ENCODE results near the gene RAB9B.

RAB9B gene, protein sequence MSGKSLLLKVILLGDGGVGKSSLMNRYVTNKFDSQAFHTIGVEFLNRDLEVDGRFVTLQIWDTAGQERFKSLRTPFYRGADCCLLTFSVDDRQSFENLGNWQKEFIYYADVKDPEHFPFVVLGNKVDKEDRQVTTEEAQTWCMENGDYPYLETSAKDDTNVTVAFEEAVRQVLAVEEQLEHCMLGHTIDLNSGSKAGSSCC

DNA sequence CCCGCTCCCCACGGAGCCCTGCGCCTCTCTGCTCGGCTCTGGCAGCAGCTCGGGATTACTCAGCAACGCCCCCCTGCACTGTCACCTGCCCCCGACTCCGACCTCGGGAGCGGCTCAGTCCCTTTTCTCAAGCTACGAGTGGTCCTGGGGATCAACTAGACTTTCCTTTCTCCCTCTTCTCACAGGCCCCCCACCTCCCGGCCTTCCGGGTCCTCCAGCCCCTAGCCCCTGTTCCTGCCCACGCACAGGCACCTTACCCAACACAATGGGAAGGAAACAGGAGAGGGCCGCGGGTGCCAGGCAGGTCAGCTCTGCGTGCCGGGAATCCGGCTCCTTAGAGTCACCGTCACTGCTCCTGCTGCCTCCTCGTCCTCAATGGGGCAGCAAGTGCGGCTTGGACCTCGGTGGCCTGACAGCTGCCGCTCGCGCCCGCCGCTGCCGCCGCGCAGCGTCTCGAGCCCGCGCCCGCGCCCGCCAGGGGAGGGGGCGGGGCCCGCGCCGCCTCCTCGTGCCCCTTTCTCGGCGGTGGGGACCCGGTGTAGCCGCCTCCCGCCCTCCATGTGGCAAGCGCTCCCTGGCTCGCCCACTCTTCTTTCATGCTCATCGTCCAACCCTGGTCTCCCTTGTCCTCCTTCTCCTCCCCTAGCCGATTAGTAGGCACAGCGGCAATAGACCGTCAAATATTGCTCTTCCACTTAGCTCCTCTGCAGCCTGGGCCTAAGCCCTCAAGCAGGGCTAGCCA lies at the start of gene RAB9B:
Gene RAB9B (minus strand): TSS at position 455 of the 742 bp plus-strand sequence. CDS start 6,473 bp downstream, outside the sequence.
- DNase-seq (ENCODE audit: low spot score): peak; percentile 66
- TF ChIP-seq, protein P1, sequence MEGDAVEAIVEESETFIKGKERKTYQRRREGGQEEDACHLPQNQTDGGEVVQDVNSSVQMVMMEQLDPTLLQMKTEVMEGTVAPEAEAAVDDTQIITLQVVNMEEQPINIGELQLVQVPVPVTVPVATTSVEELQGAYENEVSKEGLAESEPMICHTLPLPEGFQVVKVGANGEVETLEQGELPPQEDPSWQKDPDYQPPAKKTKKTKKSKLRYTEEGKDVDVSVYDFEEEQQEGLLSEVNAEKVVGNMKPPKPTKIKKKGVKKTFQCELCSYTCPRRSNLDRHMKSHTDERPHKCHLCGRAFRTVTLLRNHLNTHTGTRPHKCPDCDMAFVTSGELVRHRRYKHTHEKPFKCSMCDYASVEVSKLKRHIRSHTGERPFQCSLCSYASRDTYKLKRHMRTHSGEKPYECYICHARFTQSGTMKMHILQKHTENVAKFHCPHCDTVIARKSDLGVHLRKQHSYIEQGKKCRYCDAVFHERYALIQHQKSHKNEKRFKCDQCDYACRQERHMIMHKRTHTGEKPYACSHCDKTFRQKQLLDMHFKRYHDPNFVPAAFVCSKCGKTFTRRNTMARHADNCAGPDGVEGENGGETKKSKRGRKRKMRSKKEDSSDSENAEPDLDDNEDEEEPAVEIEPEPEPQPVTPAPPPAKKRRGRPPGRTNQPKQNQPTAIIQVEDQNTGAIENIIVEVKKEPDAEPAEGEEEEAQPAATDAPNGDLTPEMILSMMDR (IDR thresholded peaks at IDR 0.05; ENCODE audit: borderline replicate concordance, control extremely low read depth, extremely low read depth, insufficient read depth, missing control alignments): no peak
- in situ Hi-C loops (cut with MboI; ENCODE audit: low sequenced_read_pairs, unreplicated experiment): loop anchor here (25.0 kb wide), 1 partner anchor 280 kb away; the partner anchor contains the start of gene ZCCHC18

DNA sequence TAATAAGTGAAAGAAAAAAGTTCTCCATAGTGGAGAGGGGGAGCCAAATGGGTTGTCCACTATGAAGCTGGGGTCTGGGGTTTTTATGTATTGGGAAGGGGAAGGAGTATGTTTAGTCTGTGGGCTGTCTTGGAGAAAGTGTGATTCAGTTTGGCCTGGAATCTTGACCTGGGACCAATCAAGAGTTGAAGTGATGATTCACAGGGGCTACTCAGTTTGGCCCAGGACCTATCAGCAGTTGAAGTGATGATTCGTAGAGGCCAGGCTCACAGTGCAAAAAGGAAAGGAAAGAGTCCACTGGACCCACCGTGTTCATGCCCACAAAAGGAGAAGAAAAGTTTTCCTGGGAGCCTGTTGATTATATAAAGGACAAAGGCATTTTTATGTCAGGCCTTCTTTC lies 47.3 kb upstream of the RAB9B start:
- no peak for DNase-seq (ENCODE audit: low spot score)
- in situ Hi-C loops (cut with MboI; ENCODE audit: low sequenced_read_pairs, unreplicated experiment): no loop called here
- TF ChIP-seq, protein P1 (IDR thresholded peaks at IDR 0.05; ENCODE audit: borderline replicate concordance, control extremely low read depth, extremely low read depth, insufficient read depth, missing control alignments): no peak

DNA sequence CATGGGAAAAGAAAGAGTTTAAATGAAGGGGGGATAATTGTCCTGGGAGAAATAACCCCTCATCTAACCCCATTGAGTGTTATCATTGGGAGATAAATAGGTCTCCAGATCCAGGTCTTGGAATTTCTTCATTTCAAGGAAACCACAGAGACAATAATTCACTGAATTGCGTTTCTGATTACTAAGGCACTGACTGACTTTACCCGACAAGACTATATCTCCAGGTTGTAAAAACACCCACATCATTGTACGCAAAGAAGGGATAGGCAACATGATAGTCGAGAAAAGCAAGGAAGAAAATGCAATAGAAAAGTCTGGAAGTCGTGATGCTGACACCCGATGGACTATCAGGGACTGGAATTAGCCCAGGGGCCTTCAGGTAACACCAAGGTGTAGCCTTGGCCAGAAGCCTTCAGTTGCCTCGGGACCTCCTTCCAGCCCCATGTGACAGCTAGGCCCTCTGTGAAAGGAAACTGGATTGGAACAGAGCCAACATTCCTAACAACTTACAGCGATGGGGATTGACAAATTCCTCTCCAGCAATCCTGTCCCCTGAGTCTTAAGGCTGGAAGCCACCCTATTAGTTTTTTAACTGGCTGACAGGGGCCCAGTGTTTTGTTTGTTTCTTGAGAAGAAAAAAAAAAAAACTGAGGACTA lies 46.5 kb upstream of the RAB9B start:
- in situ Hi-C loops (cut with MboI; ENCODE audit: low sequenced_read_pairs, unreplicated experiment): no loop called here
- no peak for DNase-seq (ENCODE audit: low spot score)
- TF ChIP-seq, protein P1 (IDR thresholded peaks at IDR 0.05; ENCODE audit: borderline replicate concordance, control extremely low read depth, extremely low read depth, insufficient read depth, missing control alignments): no peak

DNA sequence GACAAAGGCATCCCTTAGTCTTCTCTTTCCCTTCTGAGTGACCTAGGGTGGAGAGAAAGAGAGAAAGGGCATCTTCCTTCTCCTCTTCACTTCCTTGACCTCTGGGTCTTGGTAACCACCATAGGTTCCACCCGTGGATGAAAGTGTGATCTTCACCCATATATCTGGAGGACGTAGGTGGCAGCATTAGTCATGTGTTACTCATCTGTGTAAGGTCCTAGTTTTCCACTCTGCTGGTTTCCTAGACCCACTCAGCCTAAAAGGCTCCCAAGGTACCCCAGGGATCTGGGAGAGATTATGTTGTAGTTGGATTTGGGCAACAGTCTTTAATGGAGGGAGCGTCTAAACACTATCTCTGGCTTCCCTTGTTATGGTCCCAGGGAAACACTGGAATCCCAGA lies 45.5 kb upstream of the RAB9B start:
- TF ChIP-seq, protein P1 (IDR thresholded peaks at IDR 0.05; ENCODE audit: borderline replicate concordance, control extremely low read depth, extremely low read depth, insufficient read depth, missing control alignments): no peak
- in situ Hi-C loops (cut with MboI; ENCODE audit: low sequenced_read_pairs, unreplicated experiment): no loop called here
- no peak for DNase-seq (ENCODE audit: low spot score)

DNA sequence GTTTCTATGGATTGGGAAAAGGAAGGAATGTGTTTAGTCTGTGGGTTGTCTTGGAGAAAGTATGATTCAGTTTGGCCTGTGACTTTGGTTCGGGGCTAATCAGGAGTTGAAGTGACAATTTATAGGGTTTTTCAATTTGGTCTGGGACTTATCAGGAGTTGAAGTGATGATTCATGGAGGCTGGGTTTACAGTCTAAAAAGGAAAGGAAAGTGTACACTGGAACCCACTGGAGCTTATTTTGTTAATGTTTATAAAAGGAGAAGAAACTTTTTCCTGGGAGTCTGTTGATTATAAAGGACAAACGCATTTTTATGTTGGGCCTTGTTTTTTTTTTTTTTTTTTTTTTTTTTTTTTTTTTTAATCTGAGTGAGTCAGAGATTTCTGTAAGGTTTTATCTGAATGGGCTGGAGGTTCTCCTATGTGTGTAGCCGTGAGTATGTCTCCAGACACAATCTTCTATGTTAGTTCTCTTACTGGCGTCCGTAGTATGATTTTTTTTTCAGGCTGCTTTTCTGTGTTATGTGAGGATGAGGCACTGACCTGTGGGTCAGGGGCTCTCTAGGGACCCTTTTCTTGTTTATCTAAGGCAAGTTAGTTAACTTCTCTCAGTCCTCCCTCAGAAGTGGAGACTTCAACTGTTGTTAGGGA lies 33.0 kb upstream of the RAB9B start:
- in situ Hi-C loops (cut with MboI; ENCODE audit: low sequenced_read_pairs, unreplicated experiment): loop anchor here (25.0 kb wide), 1 partner anchor 147 kb away; the partner anchor contains the start of gene H2BW1
- DNase-seq (ENCODE audit: low spot score): no peak
- TF ChIP-seq, protein P1 (IDR thresholded peaks at IDR 0.05; ENCODE audit: borderline replicate concordance, control extremely low read depth, extremely low read depth, insufficient read depth, missing control alignments): no peak

DNA sequence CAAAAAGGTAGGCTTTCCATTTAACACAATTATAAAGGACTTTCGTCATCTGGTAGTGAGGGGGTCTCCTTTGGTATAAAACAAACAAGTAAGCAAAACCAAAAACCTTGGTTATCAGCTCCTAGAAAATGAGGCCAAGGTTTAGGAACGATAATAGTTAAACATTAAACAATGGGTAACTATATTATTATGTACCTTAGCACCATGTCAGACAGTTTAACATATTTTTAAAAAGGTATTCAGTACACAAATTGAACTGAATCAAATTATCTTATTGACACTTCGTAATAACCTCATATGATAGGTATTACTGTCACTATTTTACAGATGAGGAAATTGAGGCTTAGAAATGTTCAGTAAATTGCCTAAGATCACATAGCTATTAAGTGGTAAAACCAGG lies 32.1 kb upstream of the RAB9B start:
- no peak for DNase-seq (ENCODE audit: low spot score)
- TF ChIP-seq, protein P1 (IDR thresholded peaks at IDR 0.05; ENCODE audit: borderline replicate concordance, control extremely low read depth, extremely low read depth, insufficient read depth, missing control alignments): no peak
- in situ Hi-C loops (cut with MboI; ENCODE audit: low sequenced_read_pairs, unreplicated experiment): loop anchor here (25.0 kb wide), 1 partner anchor 148 kb away; the partner anchor contains the start of gene H2BW1

Measured in GM13976 (cell line).